COLO668 (cell line): ENCODE data around the gene YY1AP1.
A peak's percentile ranks its signal among the peaks of the same experiment; 100 is the strongest.
"Not testable (repeated sequence)": the region's sequence is repeated elsewhere in the genome, so short reads cannot be mapped to it uniquely, and the experiment has no call there.

Experiments
- DNase-seq: peaks from one replicate; lab custom pipeline; 2025; ENCODE audit not compliant: unreplicated experiment; lab: John Stamatoyannopoulos, UW

The YY1AP1 gene, protein sequence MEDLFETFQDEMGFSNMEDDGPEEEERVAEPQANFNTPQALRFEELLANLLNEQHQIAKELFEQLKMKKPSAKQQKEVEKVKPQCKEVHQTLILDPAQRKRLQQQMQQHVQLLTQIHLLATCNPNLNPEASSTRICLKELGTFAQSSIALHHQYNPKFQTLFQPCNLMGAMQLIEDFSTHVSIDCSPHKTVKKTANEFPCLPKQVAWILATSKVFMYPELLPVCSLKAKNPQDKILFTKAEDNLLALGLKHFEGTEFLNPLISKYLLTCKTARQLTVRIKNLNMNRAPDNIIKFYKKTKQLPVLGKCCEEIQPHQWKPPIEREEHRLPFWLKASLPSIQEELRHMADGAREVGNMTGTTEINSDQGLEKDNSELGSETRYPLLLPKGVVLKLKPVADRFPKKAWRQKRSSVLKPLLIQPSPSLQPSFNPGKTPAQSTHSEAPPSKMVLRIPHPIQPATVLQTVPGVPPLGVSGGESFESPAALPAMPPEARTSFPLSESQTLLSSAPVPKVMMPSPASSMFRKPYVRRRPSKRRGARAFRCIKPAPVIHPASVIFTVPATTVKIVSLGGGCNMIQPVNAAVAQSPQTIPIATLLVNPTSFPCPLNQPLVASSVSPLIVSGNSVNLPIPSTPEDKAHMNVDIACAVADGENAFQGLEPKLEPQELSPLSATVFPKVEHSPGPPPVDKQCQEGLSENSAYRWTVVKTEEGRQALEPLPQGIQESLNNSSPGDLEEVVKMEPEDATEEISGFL

DNA sequence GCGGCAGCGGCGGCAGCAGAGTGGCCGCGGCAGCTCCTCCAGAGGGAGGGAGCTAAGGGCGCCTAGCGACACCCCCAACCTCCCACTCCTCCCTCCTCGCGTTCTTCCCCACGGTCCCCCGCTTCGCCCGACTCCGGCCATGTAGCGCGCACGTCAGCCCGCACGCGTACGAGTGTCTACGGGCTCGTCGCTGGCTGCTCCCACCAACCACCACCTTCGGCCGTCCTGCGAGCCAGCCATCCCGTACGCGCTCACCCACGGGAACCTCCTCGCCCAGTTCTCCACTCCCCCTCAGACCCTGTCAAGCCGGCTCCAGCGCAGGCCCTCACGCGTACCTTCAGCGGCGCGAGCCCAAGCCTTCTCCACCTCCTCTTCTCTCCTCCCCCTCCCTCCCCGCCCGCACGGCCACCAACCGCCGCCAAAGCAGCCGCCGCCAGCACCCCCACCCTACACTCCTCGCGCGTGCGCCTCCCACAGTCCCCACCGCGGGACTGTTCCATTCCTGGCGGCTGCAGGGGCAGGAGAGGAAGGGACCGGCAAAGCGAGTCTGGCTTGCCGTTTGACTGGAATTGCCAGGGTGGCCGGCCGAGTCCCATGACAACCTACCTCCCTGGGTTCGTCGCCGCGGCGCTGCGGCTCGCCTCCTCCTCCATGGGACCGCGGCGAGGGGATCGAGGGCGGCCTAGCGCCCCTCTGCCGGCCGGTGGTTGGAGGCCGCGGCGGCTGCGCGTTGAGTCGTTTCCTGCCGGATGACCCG is at the start of gene YY1AP1:
Gene YY1AP1 (minus strand): TSS at position 451 of the 757 bp plus-strand sequence. CDS start 8,338 bp downstream, outside the sequence.
- DNase-seq, result peak; percentile 95

DNA sequence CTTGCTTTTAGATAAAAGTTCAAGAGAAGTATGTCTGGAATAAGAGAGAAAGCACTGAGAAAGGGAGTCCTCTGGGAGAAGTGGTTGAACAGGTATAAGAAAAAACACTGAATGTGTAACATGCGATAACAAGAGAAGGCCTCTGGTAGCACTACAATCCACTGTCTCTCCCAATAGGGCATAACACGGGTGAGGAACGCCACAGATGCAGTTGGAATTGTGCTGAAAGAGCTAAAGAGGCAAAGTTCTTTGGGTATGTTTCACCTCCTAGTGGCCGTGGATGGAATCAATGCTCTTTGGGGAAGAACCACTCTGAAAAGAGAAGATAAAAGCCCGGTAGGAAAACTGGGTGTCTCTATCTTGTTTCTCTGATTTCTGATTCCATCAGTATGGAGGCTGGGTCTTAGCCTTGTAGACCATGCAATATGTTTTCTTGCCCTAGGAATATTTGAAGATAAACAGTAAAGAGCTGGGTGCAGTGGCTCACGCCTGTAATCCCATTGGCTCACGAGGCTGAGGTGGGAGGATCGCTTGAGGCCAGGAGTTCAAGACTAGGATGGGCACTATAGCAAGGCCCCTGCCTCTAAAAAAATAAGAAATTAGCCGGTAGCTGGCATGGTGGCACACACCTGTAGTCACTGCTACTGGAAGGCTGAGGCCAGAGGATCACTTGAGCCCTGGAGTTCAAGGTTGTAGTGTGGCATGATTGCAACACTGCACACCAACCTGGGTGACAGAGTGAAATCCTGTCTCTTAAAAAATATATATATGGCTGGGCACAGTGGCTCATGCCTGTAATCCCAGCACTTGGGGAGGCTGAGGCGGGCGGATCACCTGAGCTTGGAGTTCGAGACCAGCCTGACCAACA is 40.7 kb upstream of the YY1AP1 start:
- DNase-seq, result peak; percentile 42

DNA sequence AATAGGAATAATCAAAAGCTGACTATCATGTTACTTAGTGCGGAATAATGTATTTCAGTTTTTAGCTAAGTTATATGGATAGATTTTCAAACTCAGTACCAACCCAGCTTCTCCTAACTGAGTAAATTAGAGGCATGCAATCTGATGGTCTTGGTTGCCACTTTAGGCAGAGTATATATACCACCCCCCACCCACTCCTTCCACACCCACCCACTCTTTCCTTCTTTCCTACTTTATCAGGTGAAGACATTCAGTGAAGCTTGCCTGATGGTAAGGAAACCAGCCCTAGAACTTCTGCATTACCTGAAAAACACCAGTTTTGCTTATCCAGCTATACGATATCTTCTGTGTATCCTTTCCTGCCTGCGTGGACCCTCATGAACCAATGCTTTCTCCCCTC is 36.6 kb upstream of the YY1AP1 start:
- DNase-seq, result no peak

DNA sequence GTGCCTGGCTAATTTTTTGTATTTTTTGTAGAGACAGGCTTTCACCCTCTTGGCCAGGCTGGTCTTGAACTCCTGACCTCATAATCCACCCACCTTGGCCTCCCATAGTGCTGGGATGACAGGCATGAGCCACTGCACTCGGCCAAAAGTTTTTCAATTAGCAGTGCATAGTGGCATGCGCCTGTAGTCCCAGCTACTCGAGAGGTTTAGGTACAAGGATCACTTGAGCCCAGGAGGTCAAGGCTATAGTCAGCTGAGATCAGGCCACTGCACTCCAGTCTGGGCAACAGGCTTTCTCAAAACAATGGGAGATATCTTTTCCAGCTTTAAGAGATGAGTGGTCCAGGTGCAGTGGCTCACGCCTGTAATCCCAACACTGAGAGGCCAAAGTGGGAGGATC is 31.1 kb upstream of the YY1AP1 start:
- DNase-seq, result no peak

DNA sequence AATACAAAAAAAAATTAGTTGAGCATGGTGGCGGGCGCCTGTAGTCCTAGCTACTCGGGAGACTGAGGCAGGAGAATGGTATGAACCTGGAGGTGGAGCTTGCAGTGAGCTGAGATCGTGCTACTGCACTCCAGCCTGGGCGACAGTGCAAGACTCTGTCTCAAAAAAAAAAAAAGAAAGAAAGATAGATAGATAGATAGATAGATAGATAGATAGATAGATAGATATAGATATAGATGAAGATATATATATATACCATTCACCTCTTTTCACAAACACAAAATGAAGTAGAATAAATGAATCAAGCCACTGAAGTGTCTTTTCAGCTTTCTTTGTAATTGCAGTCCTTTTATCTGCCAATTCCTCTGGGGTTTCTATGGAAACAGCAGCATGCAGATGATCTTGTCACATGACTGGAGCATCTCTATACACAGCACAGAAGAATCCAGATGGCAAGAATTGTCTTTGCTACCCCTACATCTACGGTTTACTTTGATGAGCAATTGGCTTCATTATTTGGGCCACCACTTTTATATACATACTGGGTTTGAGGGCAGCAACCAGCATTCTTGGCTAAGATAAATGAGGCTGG is 30.0 kb upstream of the YY1AP1 start:
- DNase-seq, result not testable (repeated sequence)

DNA sequence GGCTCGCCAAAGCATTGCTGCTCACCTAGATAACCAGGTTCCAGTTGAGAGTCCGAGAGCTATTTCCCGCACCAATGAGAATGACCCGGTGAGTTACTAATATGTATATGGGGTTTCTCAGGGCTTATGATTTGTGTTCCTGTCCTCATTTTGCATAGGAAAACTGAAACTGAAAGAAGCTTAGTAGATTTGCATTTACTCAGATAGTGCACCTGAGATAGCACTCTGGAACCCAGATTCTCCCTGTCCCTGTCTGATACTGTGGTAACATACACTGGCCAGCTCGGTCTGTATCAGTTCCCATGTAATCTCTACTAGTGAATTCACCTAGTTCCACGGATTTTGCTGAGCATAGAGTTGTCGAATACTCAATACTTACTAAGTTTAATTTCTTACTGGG is 28.5 kb upstream of the YY1AP1 start:
- DNase-seq, result no peak

DNA sequence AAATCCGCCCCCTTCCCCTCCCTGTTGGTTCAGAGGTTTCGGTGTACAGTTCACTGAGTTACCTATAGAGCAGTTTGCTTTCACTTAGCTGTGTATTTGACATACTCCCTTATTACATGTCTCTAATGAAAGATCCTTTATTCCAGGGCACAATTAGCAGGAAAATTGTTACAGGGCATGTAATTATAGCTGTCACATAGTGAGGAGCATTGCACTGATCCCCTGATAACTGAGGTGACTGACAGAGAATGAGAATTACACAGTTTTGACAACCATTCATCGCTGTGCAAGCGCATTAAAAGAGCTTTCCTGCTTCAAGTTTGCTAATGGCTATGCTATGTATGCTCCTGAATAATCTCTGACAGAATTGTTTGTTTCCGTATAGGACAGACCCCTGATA is 27.2 kb upstream of the YY1AP1 start:
- no peak for DNase-seq

DNA sequence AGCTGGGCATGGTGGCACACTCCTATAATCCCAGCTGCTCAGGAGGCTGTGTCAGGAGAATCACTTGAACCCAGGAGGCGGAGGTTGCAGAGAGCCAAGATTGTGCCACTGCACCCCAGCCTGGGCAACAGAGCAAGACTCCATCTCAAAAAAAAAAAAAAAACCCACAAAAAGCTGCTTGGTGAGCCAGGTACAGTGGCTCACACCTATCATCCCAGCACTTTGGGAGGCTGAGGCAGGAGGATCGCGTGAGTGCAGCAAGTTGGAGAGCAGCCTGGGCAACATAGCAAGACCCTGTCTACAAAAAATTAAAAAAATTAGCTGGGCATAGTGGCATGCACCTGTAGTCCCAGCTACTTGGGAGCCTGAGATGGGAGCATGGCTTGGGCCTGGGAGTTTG is 26.5 kb upstream of the YY1AP1 start:
- not testable (repeated sequence) for DNase-seq

DNA sequence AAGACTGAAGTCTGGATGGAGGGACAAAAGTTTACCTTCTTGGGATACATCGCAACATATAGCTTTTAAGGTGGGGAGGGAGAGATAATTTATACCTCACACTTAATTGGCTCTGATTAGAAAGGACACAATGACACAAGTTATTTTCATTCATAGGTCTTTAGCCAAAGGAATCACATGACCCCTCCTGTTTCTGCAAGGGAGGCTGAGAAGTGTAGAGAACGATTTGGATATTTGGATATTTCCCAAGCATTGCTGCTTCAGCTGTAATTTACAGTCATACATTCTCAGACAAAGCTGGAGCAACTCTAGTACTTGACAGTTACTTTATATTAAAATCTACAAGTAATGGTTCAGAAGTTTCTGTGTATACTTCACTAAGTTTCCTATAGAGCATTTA is 24.5 kb upstream of the YY1AP1 start:
- no peak for DNase-seq

DNA sequence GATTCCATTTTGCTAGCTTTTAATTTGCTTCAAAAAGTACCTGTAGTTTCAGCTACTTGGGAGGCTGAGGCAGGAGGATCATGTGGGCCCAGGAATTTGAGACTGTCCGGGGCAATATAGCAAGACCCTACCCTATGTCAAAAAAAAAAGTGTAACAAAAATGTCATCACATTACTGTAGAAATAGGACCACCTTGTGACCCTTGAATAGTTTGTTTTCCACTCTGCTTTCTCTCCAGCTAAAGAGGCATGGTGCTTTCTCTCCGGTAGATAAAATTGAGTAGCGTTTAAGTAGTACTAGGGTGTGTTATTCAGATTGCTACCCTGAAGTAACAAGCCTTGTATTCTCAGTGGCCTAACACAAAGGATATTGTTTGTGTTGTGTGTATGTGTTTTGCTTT is 24.1 kb upstream of the YY1AP1 start:
- not testable (repeated sequence) for DNase-seq

DNA sequence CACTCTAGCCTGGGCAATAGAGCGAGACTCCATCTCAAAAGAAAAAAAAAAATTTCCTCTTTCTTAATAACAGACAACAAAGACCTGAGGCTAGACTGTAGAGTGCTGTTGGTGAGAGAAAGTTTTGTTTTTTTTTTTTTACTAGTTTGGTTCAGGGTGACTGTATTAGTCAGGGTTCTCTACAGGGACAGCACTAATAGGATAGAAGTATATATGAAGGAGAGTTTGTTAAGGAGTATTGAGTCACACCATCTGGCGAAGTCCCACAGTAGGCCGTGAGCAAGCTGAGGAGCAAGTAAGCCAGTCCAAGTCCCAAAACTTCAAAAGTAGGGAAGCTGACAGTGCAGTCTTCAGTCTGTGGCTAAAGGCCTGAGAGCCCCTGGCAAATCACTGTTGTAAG is 22.9 kb upstream of the YY1AP1 start:
- DNase-seq, result not testable (repeated sequence)

DNA sequence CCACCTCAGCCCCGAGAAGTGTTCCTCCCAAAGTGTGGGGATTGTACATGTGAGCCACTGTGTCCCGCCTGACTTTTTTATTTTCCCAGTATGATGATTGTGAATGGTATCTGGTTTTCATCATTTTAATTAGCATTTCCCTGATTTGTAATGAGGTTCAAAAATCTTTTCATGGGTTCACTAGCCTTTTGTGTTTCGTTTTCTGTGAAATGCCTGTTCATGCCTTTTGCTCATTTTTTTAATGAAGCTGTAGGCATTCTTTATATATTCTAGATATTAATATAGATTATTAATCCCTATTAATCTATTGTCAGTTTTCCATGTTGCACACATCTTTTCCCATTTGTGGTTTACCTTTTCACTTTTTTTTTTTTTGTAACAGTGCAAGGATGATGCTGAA is 20.8 kb upstream of the YY1AP1 start:
- no peak for DNase-seq

DNA sequence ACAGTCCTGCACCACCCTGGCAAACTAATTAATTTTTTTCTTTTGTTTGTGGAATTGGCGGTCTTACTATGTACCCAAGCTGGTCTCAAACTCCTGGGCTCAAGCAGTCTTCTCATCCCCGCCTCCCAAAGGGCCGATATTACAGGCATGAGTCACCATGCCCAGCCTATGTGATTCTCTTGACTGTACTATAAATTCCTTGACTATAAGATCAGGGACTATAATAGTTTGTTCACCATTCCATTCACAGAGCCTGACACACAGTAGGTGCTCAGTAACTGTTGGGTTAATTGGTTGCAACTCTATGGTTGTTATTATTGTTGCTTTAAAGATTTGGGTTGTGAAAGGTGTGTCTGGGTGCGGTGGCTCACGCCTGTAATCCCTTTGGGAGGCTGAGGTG is 17.6 kb upstream of the YY1AP1 start:
- no peak for DNase-seq

DNA sequence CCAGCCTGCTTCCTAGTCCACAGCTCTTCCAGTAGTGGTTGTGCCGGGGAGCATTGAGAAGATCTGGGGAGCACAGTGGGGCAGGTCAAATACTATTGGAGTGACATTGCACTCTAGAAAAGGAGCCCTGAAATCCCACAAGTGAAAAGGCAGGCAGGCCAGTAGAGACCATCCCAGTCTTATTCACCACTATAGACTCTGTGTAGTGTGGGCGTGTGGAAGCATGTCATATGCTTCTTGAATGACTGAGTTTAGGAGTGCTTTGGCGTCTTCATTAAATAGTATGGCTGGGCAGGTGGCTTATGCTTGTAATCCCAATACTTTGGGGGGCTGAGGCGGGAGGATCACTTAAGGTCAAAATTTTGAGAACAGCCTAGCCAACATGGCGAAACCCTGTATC is 15.8 kb upstream of the YY1AP1 start:
- DNase-seq, result not testable (repeated sequence)

DNA sequence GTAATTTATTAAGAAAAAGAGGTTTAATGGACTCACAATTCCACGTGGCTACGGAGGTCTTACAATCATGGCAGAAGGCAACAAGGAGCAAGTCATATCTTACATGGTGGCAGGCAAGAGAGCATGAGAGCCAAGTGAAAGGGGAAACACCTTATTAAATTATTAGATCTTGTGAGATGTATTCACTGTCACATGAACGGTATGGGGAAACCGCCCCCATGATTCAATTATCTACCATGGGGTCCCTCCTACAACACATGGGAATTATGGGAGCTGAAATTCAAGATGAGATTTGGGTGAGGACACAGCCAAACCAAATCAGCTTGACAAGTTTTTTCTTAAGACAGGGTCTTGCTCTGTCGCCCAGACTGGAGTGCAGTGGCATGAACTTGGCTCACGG is 14.6 kb upstream of the YY1AP1 start:
- DNase-seq, result no peak

DNA sequence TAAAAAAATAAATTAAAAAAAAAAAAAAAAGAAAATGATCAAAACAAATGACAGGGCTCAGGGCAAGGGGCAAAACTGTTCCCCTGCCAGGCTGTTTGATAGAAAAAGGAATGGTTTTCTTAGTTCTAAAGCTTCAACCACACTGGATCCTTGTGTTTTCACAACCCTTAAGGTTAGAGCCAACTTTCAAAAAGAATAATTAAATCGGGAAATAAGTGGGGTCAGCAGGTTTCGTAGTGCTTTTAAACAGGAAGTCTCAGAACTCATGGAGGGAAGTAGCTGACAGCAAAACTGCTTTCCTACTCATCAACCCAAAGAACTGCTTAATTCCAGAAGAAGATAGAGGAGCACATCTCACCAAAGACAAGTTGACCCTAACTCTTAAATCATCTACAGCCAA is 13.1 kb upstream of the YY1AP1 start:
- DNase-seq, result not testable (repeated sequence)

DNA sequence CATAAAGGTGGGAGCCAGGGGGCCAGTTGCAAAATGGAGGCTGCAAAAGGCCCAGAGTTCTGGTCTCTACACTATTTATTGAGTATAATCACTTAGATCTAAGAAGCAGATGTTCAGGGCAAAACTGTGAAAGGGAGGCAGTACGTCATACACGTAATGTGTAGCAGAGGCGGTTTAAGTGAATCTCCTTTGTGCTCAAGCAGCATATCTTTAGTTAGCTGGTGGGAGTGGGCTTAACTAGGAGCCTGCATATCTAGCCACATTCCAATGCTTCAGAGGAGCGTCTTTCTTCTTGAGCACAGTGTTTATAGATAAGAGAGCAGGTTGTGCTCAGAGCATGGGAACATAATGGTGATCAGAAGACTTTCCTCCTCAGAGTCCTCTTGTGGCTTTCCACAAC is 10.5 kb upstream of the YY1AP1 start:
- DNase-seq, result not testable (repeated sequence)

DNA sequence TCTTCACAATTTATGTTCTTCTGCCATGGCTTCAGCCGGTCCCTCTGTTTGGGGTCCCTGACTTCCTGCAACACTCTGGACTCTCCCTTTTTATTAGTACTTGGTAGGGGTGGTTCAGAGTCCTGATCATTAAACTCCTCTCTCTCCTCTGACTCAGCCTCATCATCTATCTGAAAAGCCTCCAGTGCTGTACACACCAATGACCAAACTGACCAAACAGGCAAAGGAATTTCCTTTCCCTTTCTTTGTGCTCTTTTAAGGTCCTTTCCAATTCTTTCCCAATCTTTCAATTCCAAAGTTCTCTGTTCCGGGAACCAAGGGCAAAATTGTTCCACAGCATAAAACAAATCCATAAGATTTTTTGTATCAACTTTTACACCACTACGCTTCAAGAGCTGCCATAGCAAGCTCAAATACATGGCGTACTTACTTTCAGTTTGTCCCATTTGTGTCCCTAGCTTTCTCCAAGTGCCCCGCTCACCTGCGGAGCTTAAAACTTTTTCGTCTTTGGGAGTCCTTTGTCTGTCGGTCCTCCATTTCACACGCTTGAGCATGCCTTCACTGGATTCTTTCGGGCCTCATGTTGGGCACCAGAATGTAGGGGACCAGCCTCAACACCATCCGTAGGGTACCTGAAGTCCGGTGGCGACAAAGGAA is 9.9 kb upstream of the YY1AP1 start:
- DNase-seq, result no peak

DNA sequence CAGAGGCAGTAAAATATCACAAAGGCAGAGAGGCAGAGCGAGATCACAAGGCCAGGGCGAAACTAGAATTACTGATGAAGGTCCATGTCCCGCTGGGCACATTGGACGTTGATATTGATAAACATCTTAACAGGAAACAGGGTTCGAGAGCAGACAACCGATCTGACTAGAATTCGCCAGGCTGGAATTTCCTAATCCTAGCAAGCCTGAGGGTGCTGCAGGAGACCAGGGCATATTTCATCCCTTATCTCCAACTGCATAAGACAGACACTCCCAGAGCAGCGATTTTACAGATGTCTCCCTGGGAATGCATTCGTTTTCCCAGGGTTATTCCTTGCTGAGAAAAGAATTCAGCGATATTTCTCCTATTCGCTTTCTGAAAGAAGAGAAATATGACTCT is 9.0 kb upstream of the YY1AP1 start:
- DNase-seq, result not testable (repeated sequence)

DNA sequence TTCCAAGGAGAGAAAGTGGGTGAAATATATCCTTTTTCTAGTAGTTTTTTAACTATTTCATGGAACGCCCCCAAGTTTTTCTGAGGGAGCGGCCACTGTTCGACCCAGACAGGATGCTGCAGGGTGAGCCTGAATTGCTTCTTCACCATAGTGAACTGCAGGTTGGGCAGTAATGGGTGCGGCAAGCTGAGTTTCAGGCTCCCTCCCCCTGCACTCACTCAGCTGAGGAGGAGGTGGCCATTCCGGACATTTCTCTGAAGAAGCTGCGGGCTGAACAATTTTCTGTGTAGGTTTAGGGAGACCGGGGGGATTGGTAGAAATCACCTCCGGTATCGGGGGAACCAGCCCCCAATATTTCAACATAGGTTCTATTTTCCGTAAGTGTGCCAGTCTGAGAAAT is 8.5 kb upstream of the YY1AP1 start:
- DNase-seq, result no peak
